Mucosa of rectum (tissue), 2 donors: ENCODE measurements around the gene DUS3L.
A peak's percentile ranks its signal among the peaks of the same experiment; 100 is the strongest.

Experiments
- H3K27ac ChIP-seq, 2 donors: one replicate each; pipeline ENCODE4 v1.7.0; 2013; ENCODE audit warnings: inconsistent platforms in 2 of 2, low read depth in 2 of 2, low read length in 2 of 2
- H3K27me3 ChIP-seq, 2 donors: one replicate each; pipeline ENCODE4 v1.7.0; 2013; ENCODE audit warnings: low read length in 2 of 2; ENCODE audit not compliant: control insufficient read depth in 2 of 2, insufficient read depth in 2 of 2
- H3K36me3 ChIP-seq, 2 donors: one replicate each; pipeline ENCODE4 v1.7.0; 2013; ENCODE audit warnings: low read length in 2 of 2; ENCODE audit not compliant: control insufficient read depth in 2 of 2, insufficient read depth in 2 of 2
- H3K4me1 ChIP-seq, 2 donors: one replicate each; pipeline ENCODE4 v1.7.0; 2013; ENCODE audit warnings: low read length in 2 of 2, mild to moderate bottlenecking in 1 of 2; ENCODE audit not compliant: control insufficient read depth in 2 of 2, insufficient read depth in 2 of 2
- H3K4me3 ChIP-seq, 2 donors: one replicate each; pipeline ENCODE4 v1.7.0; 2013; ENCODE audit warnings: low read length in 2 of 2
- H3K9ac ChIP-seq, 2 donors: one replicate each; pipeline ENCODE4 v1.7.0; 2013; ENCODE audit warnings: low read length in 2 of 2, low read depth in 1 of 2, mild to moderate bottlenecking in 1 of 2
- H3K9me3 ChIP-seq, 2 donors: one replicate each; pipeline ENCODE4 v1.7.0; 2013; ENCODE audit warnings: low read length in 2 of 2; ENCODE audit not compliant: control insufficient read depth in 2 of 2
- donor health status: healthy.
- donor health status: Normal muscosa, but diverticular disease.

The DUS3L gene

GRCh38 chr19:5806905-5807304 is 15.9 kb upstream of the DUS3L start:
- Histone ChIP-seq H3K27ac (no peak overlapping the region), H3K27me3 (peaks cover 0 to 2% of the 10 kb centered on the region in 2 donors), H3K9me3 (no peaks in the 10 kb centered on the region), H3K4me1 (peaks cover 11% of the 10 kb centered on the region in 2 donors), H3K36me3 (no peaks in the 10 kb centered on the region), H3K4me3 (no peak overlapping the region), H3K9ac (no peak overlapping the region)

DNA sequence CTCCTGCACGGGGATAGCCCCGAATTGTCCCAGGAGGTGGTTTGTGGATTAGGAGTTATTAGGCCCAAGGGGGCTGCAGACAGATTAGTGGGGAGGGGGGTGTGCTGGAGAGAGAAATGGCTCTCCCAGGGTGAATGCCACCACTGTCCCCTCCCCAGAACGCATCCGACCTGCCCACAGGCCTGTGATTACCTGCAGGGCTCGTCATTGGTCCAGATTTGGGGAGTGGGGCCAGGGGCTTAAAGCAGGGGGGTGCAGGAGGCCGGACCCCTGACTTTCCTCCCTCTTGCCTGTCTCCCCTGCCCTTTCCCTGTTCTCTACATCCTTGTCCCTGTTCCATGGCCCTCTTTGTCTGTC is 15.1 kb upstream of the DUS3L start:
- H3K9ac ChIP-seq, result no peak overlapping the region
- no peaks in the 10 kb centered on the region for H3K9me3 ChIP-seq
- no peak overlapping the region for H3K27ac ChIP-seq
- H3K4me1 ChIP-seq, result peaks cover 11% of the 10 kb centered on the region in 2 donors
- H3K27me3 ChIP-seq, result peaks cover 0 to 2% of the 10 kb centered on the region in 2 donors
- H3K4me3 ChIP-seq, result no peak overlapping the region
- no peaks in the 10 kb centered on the region for H3K36me3 ChIP-seq

GRCh38 chr19:5805462-5806132 is 14.6 kb upstream of the DUS3L start:
- no peaks in the 10 kb centered on the region for H3K9me3 ChIP-seq
- H3K4me1 ChIP-seq, result peaks cover 11% of the 10 kb centered on the region in 2 donors
- H3K36me3 ChIP-seq, result no peaks in the 10 kb centered on the region
- H3K9ac ChIP-seq, result peak overlapping the region; percentile 12 to 14
- H3K27me3 ChIP-seq, result peaks cover 0 to 2% of the 10 kb centered on the region in 2 donors
- H3K4me3 ChIP-seq, result peak overlapping the region; percentile 26 to 48
- H3K27ac ChIP-seq, result peak overlapping the region; percentile 17 to 42

- Histone ChIP-seq H3K9me3 (no peaks in the 10 kb centered on the region), H3K27ac (peak within 1 kb of the TSS; percentile 17 to 42), H3K27me3 (peaks cover 0 to 2% of the 10 kb centered on the region in 2 donors), H3K4me1 (peaks cover 11% of the 10 kb centered on the region in 2 donors), H3K4me3 (peak within 1 kb of the TSS; percentile 48 to 62), H3K9ac (peak within 1 kb of the TSS; percentile 14 to 48), H3K36me3 (no peaks in the 10 kb centered on the region)
Observed at GRCh38 chr19:5804516-5805461, 13.8 kb upstream of the DUS3L start, which contains the start of gene NRTN. Gene NRTN (plus strand): TSS chr19:5805067. CDS start chr19:5824166, 19,099 bp downstream.

DNA sequence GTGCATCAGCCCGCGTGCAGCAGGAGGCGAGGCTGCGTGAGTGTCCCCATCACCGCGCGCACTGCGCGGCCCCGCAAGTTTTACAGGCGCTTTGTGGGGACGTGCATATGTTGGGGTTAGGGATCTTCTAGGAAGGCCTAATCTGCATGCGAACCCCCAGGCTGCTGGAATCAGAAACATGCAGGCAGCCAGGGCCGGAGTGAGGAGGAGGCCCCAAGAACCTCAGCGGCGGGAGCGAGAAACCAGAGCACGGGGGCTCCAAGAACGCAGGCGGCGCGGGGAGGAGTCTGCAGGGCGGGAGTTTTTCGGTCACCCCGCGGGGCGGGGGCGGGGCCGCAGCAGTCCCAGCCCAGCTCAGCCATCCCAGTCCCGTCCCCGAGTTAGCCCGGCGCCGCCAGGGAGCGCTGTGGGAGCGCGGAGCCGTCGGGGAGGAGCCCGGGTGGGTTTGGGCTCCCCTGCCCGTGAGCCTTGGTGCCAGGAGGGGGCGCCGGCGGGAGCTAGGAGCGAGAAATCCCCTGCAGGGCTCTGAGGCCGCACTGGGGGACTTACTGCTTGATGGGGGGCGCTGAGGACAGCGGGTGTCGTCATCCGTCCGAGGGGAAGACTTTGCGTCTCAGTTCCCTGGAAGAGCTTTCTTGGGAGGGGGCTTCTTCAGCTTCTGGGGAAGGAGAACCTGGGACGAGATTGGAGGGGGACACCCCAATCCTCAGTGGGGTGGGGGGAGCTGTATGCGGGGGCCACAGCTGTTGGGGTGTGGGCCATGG is 13.0 kb upstream of the DUS3L start:
- Histone ChIP-seq H3K4me3 (peak overlapping the region; percentile 42 to 62), H3K9me3 (no peaks in the 10 kb centered on the region), H3K27ac (no peak overlapping the region), H3K36me3 (no peaks in the 10 kb centered on the region), H3K4me1 (peaks cover 11% of the 10 kb centered on the region in 2 donors), H3K27me3 (peaks cover 2 to 3% of the 10 kb centered on the region in 2 donors), H3K9ac (peak overlapping the region; percentile 11 to 32)

GRCh38 chr19:5803441-5803751 is 12.4 kb upstream of the DUS3L start:
- no peaks in the 10 kb centered on the region for H3K9me3 ChIP-seq
- H3K4me3 ChIP-seq, result peak overlapping the region; percentile 42 to 62
- no peaks in the 10 kb centered on the region for H3K36me3 ChIP-seq
- peak overlapping the region; percentile 11 to 32 for H3K9ac ChIP-seq
- H3K4me1 ChIP-seq, result peaks cover 11% of the 10 kb centered on the region in 2 donors
- H3K27ac ChIP-seq, result no peak overlapping the region
- H3K27me3 ChIP-seq, result peaks cover 2 to 3% of the 10 kb centered on the region in 2 donors

- peaks cover 2 to 3% of the 10 kb centered on the region in 2 donors for H3K27me3 ChIP-seq
- peaks cover 11% of the 10 kb centered on the region in 2 donors for H3K4me1 ChIP-seq
- no peaks in the 10 kb centered on the region for H3K9me3 ChIP-seq
- no peak overlapping the region for H3K4me3 ChIP-seq
- no peak overlapping the region for H3K9ac ChIP-seq
- H3K36me3 ChIP-seq, result no peaks in the 10 kb centered on the region
- H3K27ac ChIP-seq, result no peak overlapping the region
Observed at GRCh38 chr19:5801796-5802619, 11.0 kb upstream of the DUS3L start.

- H3K9me3 ChIP-seq, result no peaks in the 10 kb centered on the region
- H3K9ac ChIP-seq, result no peak overlapping the region
- H3K27ac ChIP-seq, result no peak overlapping the region
- H3K36me3 ChIP-seq, result no peaks in the 10 kb centered on the region
- peaks cover 2 to 3% of the 10 kb centered on the region in 2 donors for H3K27me3 ChIP-seq
- no peak overlapping the region for H3K4me3 ChIP-seq
- peaks cover 11% of the 10 kb centered on the region in 2 donors for H3K4me1 ChIP-seq
Observed at GRCh38 chr19:5800361-5801270, 9.7 kb upstream of the DUS3L start.
